A673 (cell line): ENCODE results near the gene THADA.

Source experiments
- CTCF ChIP-seq: fragments of 300-800, 200-600 bp; sonication (generic); conservative IDR thresholded peaks from 2 replicates; pipeline ENCODE4 v1.5.1; 2017; ENCODE audit warnings: low read depth, mild to moderate bottlenecking, antibody characterized with exemption, low read length, moderate library complexity, mixed read lengths
- EZH2 ChIP-seq: fragments of 200-600 bp; sonication (generic); IDR thresholded peaks from 2 replicates; pipeline ENCODE4 v1.6.1; 2017; ENCODE audit warnings: borderline replicate concordance, low read depth, mild to moderate bottlenecking, mixed read lengths, antibody characterized with exemption, low read length; ENCODE audit not compliant: poor library complexity, severe bottlenecking

- TF ChIP-seq EZH2 (no peak), CTCF (no peak)
Measured at GRCh38 chr2:43427032-43427424, 168.8 kb downstream of the THADA start.
